OCI-LY7 (cell line): Measurements from ENCODE around the gene LRRC8C.

ENCODE experiments used
- CTCF ChIP-seq: fragments of 200-600 bp; sonication (generic); conservative IDR thresholded peaks from 2 replicates; pipeline ENCODE4 v1.5.1; 2014; ENCODE audit warnings: mild to moderate bottlenecking, antibody characterized with exemption, low read length, moderate library complexity, mixed read lengths
- EZH2phosphoT487 ChIP-seq: fragments of 200-600 bp; sonication (generic); IDR thresholded peaks from 2 replicates; pipeline ENCODE4 v1.6.1; 2018; ENCODE audit warnings: low read depth, borderline replicate concordance, mild to moderate bottlenecking, mixed run types, antibody characterized with exemption, low read length, moderate library complexity, mixed read lengths

- TF ChIP-seq CTCF = no peak
- TF ChIP-seq EZH2phosphoT487 = no peak
Observed at GRCh38 chr1:89670163-89670562, 37.2 kb downstream of the LRRC8C start.
